GM19468 (cell line): ENCODE measurements around the gene SLC2A13.
A peak's percentile ranks its signal among the peaks of the same experiment; 100 is the strongest.

Source experiments
- ATAC-seq: cut with Tn5 transposase; IDR thresholded peaks from one replicate; pipeline ENCODE4 v1.9.1; 2021; ENCODE audit warnings: mild to moderate bottlenecking, moderate library complexity, moderate number of reproducible peaks; ENCODE audit not compliant: unreplicated experiment; ENCODE audit errors: extremely low read depth

SLC2A13 gene

GRCh38 chr12:40105515-40106201 is at the start of gene SLC2A13:
Gene SLC2A13, minus strand, starts transcription at chr12:40106081. Its CDS starts 273 bp downstream, at chr12:40105808.
- ATAC-seq = peak; percentile 87

- no peak for ATAC-seq
Measured at GRCh38 chr12:40154381-40154780, 48.5 kb upstream of the SLC2A13 start.

GRCh38 chr12:40153432-40153831 is 47.6 kb upstream of the SLC2A13 start:
- no peak for ATAC-seq

DNA sequence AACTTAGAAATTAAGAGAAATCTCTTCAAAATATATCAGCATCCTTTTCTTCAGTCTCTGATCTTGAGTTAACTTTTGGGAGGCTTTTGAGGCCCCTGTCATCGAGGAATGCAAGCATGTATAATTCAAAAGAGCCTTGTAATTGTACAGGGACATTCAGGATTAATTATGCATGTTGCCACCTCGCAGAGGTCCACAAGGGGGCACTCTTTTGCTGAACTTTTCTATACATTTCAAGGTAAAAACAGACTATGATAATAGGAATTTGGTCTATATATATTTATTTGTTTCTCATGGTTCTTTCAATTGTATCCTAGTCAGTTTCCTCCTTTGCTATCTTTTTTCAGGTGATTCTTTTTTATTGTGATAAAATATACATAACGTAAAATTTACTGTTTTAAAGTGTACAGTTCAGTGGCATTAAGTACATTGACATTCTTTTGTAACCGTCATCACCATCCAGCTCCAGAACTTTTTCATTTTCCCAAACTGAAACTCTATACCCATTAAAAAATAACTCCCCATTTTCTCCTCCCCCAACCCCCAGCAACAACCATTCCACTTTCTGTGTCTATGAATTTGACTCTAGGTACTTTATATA is 47.0 kb upstream of the SLC2A13 start:
- no peak for ATAC-seq

GRCh38 chr12:40149673-40150260 is 43.9 kb upstream of the SLC2A13 start:
- ATAC-seq = no peak

GRCh38 chr12:40146800-40147797 is 41.2 kb upstream of the SLC2A13 start:
- ATAC-seq = no peak

DNA sequence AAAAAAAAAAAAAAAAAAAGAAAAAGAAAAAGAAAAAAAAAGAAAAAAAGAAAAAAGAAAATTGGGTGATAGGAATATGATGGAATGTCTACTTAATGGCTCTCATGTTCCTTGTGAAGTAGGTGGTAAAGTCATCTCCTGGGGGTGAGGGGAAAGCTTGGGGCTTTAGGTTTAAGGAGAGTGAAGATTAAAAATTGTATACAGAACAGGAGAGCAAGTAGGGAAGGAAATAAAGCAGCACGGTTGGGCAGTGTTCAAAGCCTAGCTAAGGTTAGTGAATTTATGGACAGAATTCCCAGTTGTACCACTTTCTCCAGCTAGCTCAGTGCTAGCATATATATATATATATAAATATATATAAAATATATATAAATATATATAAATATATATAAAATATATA is 40.0 kb upstream of the SLC2A13 start:
- no peak for ATAC-seq

DNA sequence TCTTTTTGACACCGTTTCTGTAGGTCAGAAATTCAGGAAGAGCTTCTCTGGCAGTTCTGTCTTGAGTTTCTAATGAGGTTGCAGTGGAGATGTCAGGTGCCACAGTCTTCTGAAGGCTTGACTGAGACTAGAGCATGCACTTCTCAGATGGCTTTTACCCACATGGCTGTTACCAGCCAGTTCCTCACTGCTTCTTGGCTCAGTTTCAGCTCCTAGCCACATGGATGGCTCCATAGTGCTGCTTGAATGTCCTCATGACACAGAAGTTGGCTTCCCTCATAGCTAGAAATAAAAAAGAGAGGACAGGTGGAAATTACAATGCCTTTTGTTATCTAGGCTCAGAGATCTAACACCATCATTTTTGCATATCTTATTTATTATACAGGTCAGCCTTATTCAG is 38.1 kb upstream of the SLC2A13 start:
- ATAC-seq = no peak

GRCh38 chr12:40142001-40142744 is 36.3 kb upstream of the SLC2A13 start:
- no peak for ATAC-seq

- ATAC-seq = no peak
Measured at GRCh38 chr12:40138526-40138925, 32.6 kb upstream of the SLC2A13 start.

DNA sequence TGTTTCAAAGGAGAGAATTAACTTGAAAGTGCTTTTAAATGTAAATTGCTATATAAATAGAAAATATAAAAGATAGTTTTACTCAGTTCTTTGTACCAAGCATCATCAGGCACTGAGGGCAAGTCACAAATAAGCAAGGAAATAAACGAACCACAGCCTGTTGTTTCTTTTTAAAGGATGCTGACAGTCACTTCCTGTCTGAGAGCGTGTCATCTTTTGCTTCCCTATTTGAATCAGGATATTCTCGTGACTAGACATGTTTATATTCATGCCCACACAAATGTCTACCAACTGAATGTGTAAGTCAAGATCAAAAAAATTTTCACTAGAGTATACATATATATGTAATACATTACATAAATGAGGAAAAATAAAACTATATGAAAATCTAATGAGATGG is 31.4 kb upstream of the SLC2A13 start:
- ATAC-seq = peak; percentile 68

- ATAC-seq = no peak
Measured at GRCh38 chr12:40127408-40127807, 21.5 kb upstream of the SLC2A13 start.

DNA sequence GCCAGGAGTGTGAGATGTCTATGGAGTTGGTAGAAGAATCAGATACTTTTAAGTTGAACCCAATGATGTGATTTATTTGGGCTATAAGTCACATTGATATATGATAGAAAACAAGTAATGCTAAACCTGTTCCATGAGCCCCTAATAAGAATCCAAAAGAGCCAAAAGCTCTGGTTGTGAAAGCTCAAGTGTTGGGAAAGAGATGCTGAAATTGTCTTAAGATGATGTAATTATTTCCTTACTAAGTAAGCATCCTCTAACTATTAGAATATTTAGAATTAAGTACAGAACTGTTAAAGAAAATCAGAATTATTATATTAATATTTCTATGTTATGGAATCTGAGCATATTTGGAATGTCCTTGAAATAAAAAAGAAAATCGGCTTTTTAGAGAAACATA is 17.6 kb upstream of the SLC2A13 start:
- ATAC-seq = no peak

DNA sequence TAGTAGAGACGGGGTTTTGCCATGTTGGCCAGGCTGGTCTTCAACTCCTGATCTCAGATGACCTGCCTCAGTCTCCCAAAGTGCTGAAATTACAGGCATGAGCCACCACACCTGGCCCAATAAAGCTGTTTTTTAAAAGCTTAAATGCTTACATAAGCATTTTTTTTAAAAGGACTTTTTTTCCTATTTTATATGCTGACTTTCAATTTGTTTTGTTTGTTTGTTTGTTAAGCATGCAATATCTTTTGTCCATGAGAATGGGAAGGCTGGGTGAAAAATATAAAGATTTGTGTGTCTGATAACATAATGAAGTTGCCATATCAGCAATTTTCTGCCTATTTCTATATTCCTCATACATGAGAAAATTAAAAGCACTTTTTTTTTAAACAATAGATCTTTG is 17.0 kb upstream of the SLC2A13 start:
- ATAC-seq = no peak

DNA sequence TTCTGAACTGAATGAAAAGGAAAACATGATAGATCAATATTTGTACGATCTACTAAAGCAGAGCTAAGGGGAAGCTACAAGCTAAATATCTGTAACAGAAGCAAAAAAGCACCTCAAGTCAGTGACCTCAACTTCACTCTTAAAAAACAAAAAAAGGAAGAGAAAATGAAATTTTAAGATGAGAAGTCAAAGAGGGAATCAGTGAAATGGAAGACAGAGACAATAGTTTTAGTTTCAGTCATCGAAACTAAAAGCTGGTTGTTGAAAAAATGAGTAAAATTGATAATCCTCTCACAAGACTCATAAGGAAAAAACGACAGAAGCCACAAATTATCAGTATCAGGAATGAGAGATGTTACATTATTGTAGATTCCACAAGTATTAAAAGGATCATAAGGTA is 11.9 kb upstream of the SLC2A13 start:
- peak; percentile 36 for ATAC-seq

DNA sequence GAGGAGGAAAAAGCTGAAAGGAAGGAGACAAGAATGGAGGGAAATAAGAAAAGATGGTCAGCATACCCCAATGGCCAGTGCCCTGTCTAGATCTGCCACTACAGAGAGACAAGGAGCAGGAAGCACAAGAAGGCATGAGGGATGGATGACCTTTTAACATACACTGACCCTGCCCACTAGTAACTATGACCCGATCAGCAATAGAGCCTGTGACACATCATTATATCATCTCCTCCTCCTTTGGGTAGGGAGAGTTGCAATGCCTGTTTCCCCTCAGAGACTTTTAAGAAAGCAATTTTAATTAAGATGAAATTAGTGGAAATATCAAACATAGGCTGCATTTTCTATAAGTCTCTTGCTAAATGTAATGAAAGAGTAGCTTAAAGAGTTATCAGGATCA is 4.7 kb upstream of the SLC2A13 start:
- ATAC-seq = no peak

- no peak for ATAC-seq
Measured at GRCh38 chr12:40107803-40108620, 2.1 kb upstream of the SLC2A13 start.

DNA sequence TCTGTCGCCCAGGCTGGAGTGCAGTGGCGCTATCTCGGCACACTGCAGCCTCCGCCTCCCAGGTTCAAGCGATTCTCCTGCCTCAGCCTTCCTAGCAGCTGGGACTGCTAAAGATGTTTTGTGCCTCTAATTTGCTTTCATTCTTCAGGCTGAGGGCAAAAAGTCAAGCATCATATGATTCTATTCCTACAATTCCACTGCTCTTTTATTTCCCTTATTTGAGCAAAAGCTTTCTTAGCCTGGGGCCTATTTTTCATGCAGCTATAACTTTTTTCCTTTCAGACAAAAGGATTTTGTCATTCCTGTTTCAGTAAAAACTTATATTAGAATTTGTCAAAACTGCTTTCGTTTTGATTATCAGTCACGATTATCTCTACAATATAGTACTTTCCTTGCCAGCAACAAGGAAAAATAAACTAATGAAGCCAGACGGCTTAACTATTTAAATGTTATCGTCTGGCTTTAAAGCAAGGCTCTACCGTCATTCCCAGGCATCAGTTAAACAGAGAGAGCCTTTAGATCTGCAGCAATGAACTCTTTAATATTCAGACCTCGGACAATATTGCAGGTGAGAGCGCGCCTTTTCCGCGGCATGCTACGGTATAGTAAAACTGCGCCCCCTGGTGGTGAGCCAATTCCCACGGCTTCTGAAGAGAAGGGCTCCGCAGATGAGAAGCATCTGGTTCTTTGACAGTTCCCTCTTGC is 1.4 kb upstream of the SLC2A13 start:
- no peak for ATAC-seq
